Caco-2 (cell line): ENCODE measurements around the gene RFTN1. TPM values are rescaled to one million over a fixed set of nuclear protein-coding genes. Genes with fewer than 3 reads are reported as not detected.

Experiments used
- BruUV-seq: library from RNA; stranded (reverse); fragments of 400-500 nt; replicated peaks from 2 replicates; lab custom pipeline; 2021; lab: Mats Ljungman, UMichigan
- CTCF ChIA-PET: fragments of 300-600 bp; sonication (Branson Sonifier 250); formaldehyde crosslinking; loops from one replicate; lab custom pipeline; 2022; ENCODE audit warnings: antibody characterized with exemption; lab: Charles Lee
- POLR2A ChIA-PET: fragments of 300-600 bp; sonication (Branson Sonifier 250); formaldehyde crosslinking; loops from one replicate; lab custom pipeline; 2022; ENCODE audit warnings: antibody characterized with exemption; lab: Charles Lee
- DNase-seq, 2 experiments: peaks; one replicate each; pipeline versions ENCODE4 v3.0.0 to v3.0.0-alpha.2; 2020 to 2022
- H3K27me3 ChIP-seq: replicated peaks from 2 replicates; pipeline ENCODE4 v1.6.0; 2011; ENCODE audit warnings: low read length; ENCODE audit not compliant: control insufficient read depth, insufficient read depth
- H3K36me3 ChIP-seq: 2 replicates; pipeline ENCODE4 v1.5.1; 2011; ENCODE audit warnings: low read length; ENCODE audit not compliant: control insufficient read depth, insufficient read depth
- H3K4me1 ChIP-seq: fragments of 250-450 bp; sonication (Bioruptor Pico); 2 replicates; pipeline ENCODE4 v1.5.1; 2020; ENCODE audit warnings: mild to moderate bottlenecking
- H3K4me3 ChIP-seq: 2 replicates; pipeline ENCODE4 v1.5.1; 2011; ENCODE audit warnings: low read depth, mild to moderate bottlenecking, control low read depth, low read length
- H3K9me3 ChIP-seq: fragments of 250-450 bp; sonication (Bioruptor Pico); 2 replicates; pipeline ENCODE4 v1.5.1; 2020; ENCODE audit warnings: mild to moderate bottlenecking, moderate library complexity
- H3K27ac Mint-ChIP-seq: one replicate; pipeline ENCODE4 v1.8.0; 2022; ENCODE audit warnings: mixed read lengths; ENCODE audit not compliant: unreplicated experiment
- H3K27me3 Mint-ChIP-seq: one replicate; pipeline ENCODE4 v1.8.0; 2022; ENCODE audit warnings: mixed read lengths; ENCODE audit not compliant: insufficient read depth, unreplicated experiment
- H3K36me3 Mint-ChIP-seq: one replicate; pipeline ENCODE4 v1.8.0; 2022; ENCODE audit warnings: mild to moderate bottlenecking, mixed read lengths; ENCODE audit not compliant: insufficient read depth, unreplicated experiment
- H3K4me1 Mint-ChIP-seq: one replicate; pipeline ENCODE4 v1.8.0; 2022; ENCODE audit warnings: low read depth, mixed read lengths; ENCODE audit not compliant: unreplicated experiment
- H3K4me3 Mint-ChIP-seq: one replicate; pipeline ENCODE4 v1.8.0; 2022; ENCODE audit warnings: mild to moderate bottlenecking, moderate library complexity, mixed read lengths; ENCODE audit not compliant: unreplicated experiment
- H3K9me3 Mint-ChIP-seq: one replicate; pipeline ENCODE4 v1.8.0; 2022; ENCODE audit warnings: mixed read lengths; ENCODE audit not compliant: unreplicated experiment
- CTCF ChIP-seq, 2 experiments: fragments of 200-600 bp in 1 of 2; IDR thresholded peaks; 1 replicate in 1 of 2; 2 replicates in 1 of 2; pipeline versions ENCODE4 v1.5.1 to v1.8.0; 2011 to 2022; ENCODE audit warnings: antibody characterized with exemption in 1 of 2, control low read depth in 1 of 2, inconsistent platforms in 1 of 2, low read depth in 1 of 2, low read length in 1 of 2, mild to moderate bottlenecking in 1 of 2, moderate library complexity in 1 of 2; ENCODE audit not compliant: insufficient read depth in 1 of 2, severe bottlenecking in 1 of 2, unreplicated experiment in 1 of 2
- intact Hi-C: fragments of 100-400 bp; cut with micrococcal nuclease; formaldehyde crosslinking; loops from one replicate; pipeline ENCODE4 v1.10.0; 2022; ENCODE audit not compliant: unreplicated experiment
- total RNA-seq: library from RNA; stranded (reverse); gene quantifications from 2 replicates; pipeline ENCODE4 v1.2.3, GENCODE V29; 2022

RFTN1 gene
- total RNA-seq, 1 experiment from 2014 or later: 10.2 TPM

- Histone ChIP-seq H3K36me3 (no peaks in the 10 kb centered on the region), H3K4me1 (no peaks in the 10 kb centered on the region), H3K27me3 (no peaks in the 10 kb centered on the region), H3K9me3 (no peaks in the 10 kb centered on the region), H3K4me3 (no peak overlapping the region)
- BruUV-seq: no TSS peak
- H3K9me3 Mint-ChIP-seq: no peaks in the 10 kb centered on the region
- H3K36me3 Mint-ChIP-seq: no peaks in the 10 kb centered on the region
- ChIA-PET CTCF (no interaction called here), POLR2A (interaction anchor here (0.5 to 0.7 kb wide), 2 partner anchors 33 to 49 kb away, joined by 3 read pairs; no protein-coding TSS in a partner anchor)
- intact Hi-C loops: no loop called here
- no peak overlapping the region for H3K4me3 Mint-ChIP-seq
- no peaks in the 10 kb centered on the region for H3K27me3 Mint-ChIP-seq
- no peaks in the 10 kb centered on the region for H3K4me1 Mint-ChIP-seq
- no peak for TF ChIP-seq CTCF (IDR thresholded peaks at IDR 0.05; ENCODE audit: insufficient read depth in 1 of 2, low read depth in 1 of 2, low read length in 1 of 2, severe bottlenecking in 1 of 2, unreplicated experiment in 1 of 2)
- no peak overlapping the region for H3K27ac Mint-ChIP-seq
- no peak for DNase-seq
These were observed 95.4 kb downstream of the RFTN1 start for GRCh38 chr3:16417945-16418739.

- Histone ChIP-seq H3K4me1 (no peaks in the 10 kb centered on the region), H3K9me3 (no peaks in the 10 kb centered on the region), H3K27me3 (no peaks in the 10 kb centered on the region), H3K36me3 (no peaks in the 10 kb centered on the region), H3K4me3 (no peak overlapping the region)
- Mint-ChIP-seq H3K36me3 (no peaks in the 10 kb centered on the region), H3K4me3 (no peak overlapping the region), H3K9me3 (no peaks in the 10 kb centered on the region), H3K4me1 (no peaks in the 10 kb centered on the region), H3K27ac (no peak overlapping the region), H3K27me3 (no peaks in the 10 kb centered on the region)
- no TSS peak for BruUV-seq
- intact Hi-C loops: no loop called here
- POLR2A ChIA-PET: no interaction called here
- no peak for DNase-seq
- TF ChIP-seq CTCF (IDR thresholded peaks at IDR 0.05; ENCODE audit: insufficient read depth in 1 of 2, low read depth in 1 of 2, low read length in 1 of 2, severe bottlenecking in 1 of 2, unreplicated experiment in 1 of 2): no peak
- CTCF ChIA-PET: no interaction called here
These were observed 97.5 kb downstream of the RFTN1 start for GRCh38 chr3:16415911-16416476.

- Histone ChIP-seq H3K9me3 (no peaks in the 10 kb centered on the region), H3K36me3 (no peaks in the 10 kb centered on the region), H3K4me3 (no peak overlapping the region), H3K27me3 (no peaks in the 10 kb centered on the region), H3K4me1 (no peaks in the 10 kb centered on the region)
- H3K27ac Mint-ChIP-seq: no peak overlapping the region
- H3K4me3 Mint-ChIP-seq: no peak overlapping the region
- H3K9me3 Mint-ChIP-seq: no peaks in the 10 kb centered on the region
- H3K36me3 Mint-ChIP-seq: no peaks in the 10 kb centered on the region
- ChIA-PET CTCF (no interaction called here), POLR2A (no interaction called here)
- no peak for TF ChIP-seq CTCF (IDR thresholded peaks at IDR 0.05; ENCODE audit: insufficient read depth in 1 of 2, low read depth in 1 of 2, low read length in 1 of 2, severe bottlenecking in 1 of 2, unreplicated experiment in 1 of 2)
- no peaks in the 10 kb centered on the region for H3K27me3 Mint-ChIP-seq
- no peaks in the 10 kb centered on the region for H3K4me1 Mint-ChIP-seq
- BruUV-seq: no TSS peak
- intact Hi-C loops: no loop called here
- no peak for DNase-seq
These were observed 100.2 kb downstream of the RFTN1 start for GRCh38 chr3:16413321-16413720.
